HepG2 (cell line): ENCODE measurements around the gene SRRM1. TPM values are rescaled to one million over a fixed set of nuclear protein-coding genes. Genes with fewer than 3 reads are reported as not detected.
A peak's percentile ranks its signal among the peaks of the same experiment; 100 is the strongest.

Experiments
- ATAC-seq: fragments of 200-7000 bp; cut with Tn5 transposase; 3 replicates; pipeline ENCODE4 v1.9.1; 2020; ENCODE audit warnings: mild to moderate bottlenecking, moderate library complexity
- BruUV-seq: library from RNA; stranded (reverse); fragments of 400-500 nt; replicated peaks from 2 replicates; lab custom pipeline; 2021; lab: Mats Ljungman, UMichigan
- CTCF ChIA-PET: fragments of 300-600 bp; formaldehyde crosslinking; extraction: SDS; loops from one replicate; lab custom pipeline; 2021; ENCODE audit warnings: low total read pairs, inconsistent platforms, low intra/inter-chr PET ratio; lab: Yijun Ruan, JAX
- POLR2A ChIA-PET: fragments of 350-600 bp; sonication (Branson Sonifier 250); formaldehyde crosslinking; loops from one replicate; lab custom pipeline; 2020; ENCODE audit warnings: antibody characterized with exemption, inconsistent platforms; lab: Yijun Ruan, JAX
- DNase-seq: peaks from one replicate; pipeline ENCODE4 v3.0.0-alpha.2; 2015; ENCODE audit warnings: low spot score
- FAIRE-seq: peaks from 3 replicates; lab custom pipeline; 2011; peaks lifted over from hg19 to GRCh38; lab: Jason Lieb, UNC
- H2AFZ ChIP-seq: one replicate; pipeline ENCODE4 v1.6.1; 2011; ENCODE audit warnings: low read length, inconsistent platforms
- H3K27ac ChIP-seq: fragments of 300-600 bp; 3 replicates; pipeline ENCODE4 v1.8.0; 2011; ENCODE audit warnings: mixed run types, mild to moderate bottlenecking, mixed read lengths, low read length, inconsistent platforms; ENCODE audit not compliant: insufficient read depth; ENCODE audit errors: extremely low read length
- H3K27me3 ChIP-seq, 2 experiments: fragments of 200-600 bp in 1 of 2; 2 replicates in 1 of 2; 3 replicates in 1 of 2; pipeline versions ENCODE4 v1.6.0 to v1.8.0; 2011; ENCODE audit warnings: low read length in 2 of 2, mild to moderate bottlenecking in 2 of 2, moderate library complexity in 2 of 2, inconsistent platforms in 1 of 2; ENCODE audit not compliant: insufficient read depth in 2 of 2, control insufficient read depth in 1 of 2
- H3K36me3 ChIP-seq, 2 experiments: fragments of 200-600 bp in 1 of 2; replicated peaks in 1 of 2; 2 replicates in 1 of 2; 3 replicates in 1 of 2; pipeline versions ENCODE4 v1.5.1 to v1.8.0; 2011; ENCODE audit warnings: low read length in 2 of 2, inconsistent platforms in 1 of 2; ENCODE audit not compliant: insufficient read depth in 2 of 2, control insufficient read depth in 1 of 2
- H3K4me1 ChIP-seq: 2 replicates; pipeline ENCODE4 v1.5.1; 2012; ENCODE audit warnings: low read length, inconsistent platforms; ENCODE audit not compliant: insufficient read depth
- H3K4me2 ChIP-seq: 2 replicates; pipeline ENCODE4 v1.6.0; 2011; ENCODE audit warnings: low read depth, low read length, inconsistent platforms
- H3K4me3 ChIP-seq, 3 experiments: fragments of 200-600 bp in 1 of 3; sonication (generic), shearing (Covaris generic) in 1 of 3; replicated peaks in 1 of 3; 2 replicates each; pipeline ENCODE4 v1.5.1; 2011 to 2016; ENCODE audit warnings: low read length in 3 of 3, inconsistent platforms in 2 of 3, low read depth in 2 of 3, mild to moderate bottlenecking in 2 of 3, control low read depth in 1 of 3, mixed read lengths in 1 of 3; ENCODE audit not compliant: insufficient read depth in 1 of 3
- H3K79me2 ChIP-seq: one replicate; pipeline ENCODE4 v1.6.1; 2011; ENCODE audit warnings: low read length, inconsistent platforms; ENCODE audit not compliant: insufficient read depth
- H3K9ac ChIP-seq: 2 replicates; pipeline ENCODE4 v1.6.0; 2011; ENCODE audit warnings: mild to moderate bottlenecking, low read depth, low read length, inconsistent platforms; ENCODE audit not compliant: insufficient read depth
- H3K9me3 ChIP-seq: 2 replicates; pipeline ENCODE4 v1.5.1; 2012; ENCODE audit warnings: mild to moderate bottlenecking, low read length
- H4K20me1 ChIP-seq: 2 replicates; pipeline ENCODE4 v1.6.0; 2011; ENCODE audit warnings: inconsistent platforms, mild to moderate bottlenecking, low read length, moderate library complexity; ENCODE audit not compliant: insufficient read depth
- ARNT ChIP-seq: fragments of 450-650 bp; IDR thresholded peaks from 2 replicates; pipeline ENCODE4 v1.6.1; 2017
- DR1 ChIP-seq: sonication (generic); formaldehyde crosslinking; IDR thresholded peaks from 2 replicates; pipeline ENCODE4 v1.8.0; 2021; ENCODE audit warnings: mild to moderate bottlenecking, missing genetic modification reagents, inconsistent platforms
- EZH2 ChIP-seq: conservative IDR thresholded peaks from 2 replicates; pipeline ENCODE4 v1.6.1; 2012; ENCODE audit warnings: mild to moderate bottlenecking, low read depth, low read length, moderate library complexity
- FOXM1 ChIP-seq: sonication (generic); formaldehyde crosslinking; IDR thresholded peaks from 2 replicates; pipeline ENCODE4 v1.5.0; 2020; ENCODE audit warnings: missing genetic modification reagents
- KAT2B ChIP-seq: fragments of 150-350 bp; IDR thresholded peaks from 2 replicates; pipeline ENCODE4 v1.6.1; 2014; ENCODE audit warnings: low read depth, low read length, borderline replicate concordance
- KMT2B ChIP-seq: IDR thresholded peaks from 2 replicates; pipeline ENCODE4 v1.6.1; 2016; ENCODE audit warnings: missing genetic modification reagents, missing compliant biosample characterization
- MIXL1 ChIP-seq: IDR thresholded peaks from 2 replicates; pipeline ENCODE4 v1.6.1; 2016
- MXI1 ChIP-seq: IDR thresholded peaks from 3 replicates; pipeline ENCODE4 v1.6.1; 2012; ENCODE audit warnings: low read depth, low read length, inconsistent platforms, borderline replicate concordance
- SNAPC2 ChIP-seq: sonication (generic); formaldehyde crosslinking; IDR thresholded peaks from 2 replicates; pipeline ENCODE4 v1.8.1; 2022; ENCODE audit warnings: mild to moderate bottlenecking, missing genetic modification reagents
- ZFP1 ChIP-seq: IDR thresholded peaks from 2 replicates; pipeline ENCODE4 v1.6.1; 2016
- ZKSCAN1 ChIP-seq: fragments of 150-350 bp; IDR thresholded peaks from 2 replicates; pipeline ENCODE4 v1.6.1; 2014; ENCODE audit warnings: low read length
- ZMYM2 ChIP-seq: sonication (generic); formaldehyde crosslinking; IDR thresholded peaks from 2 replicates; pipeline ENCODE4 v1.8.0; 2022; ENCODE audit warnings: mild to moderate bottlenecking, missing genetic modification reagents
- ZNF557 ChIP-seq: sonication (generic); formaldehyde crosslinking; IDR thresholded peaks from 2 replicates; pipeline ENCODE4 v1.4.0; 2020; ENCODE audit warnings: missing genetic modification reagents
- ZNF605 ChIP-seq: sonication (generic); formaldehyde crosslinking; IDR thresholded peaks from 2 replicates; pipeline ENCODE4 v1.8.0; 2022; ENCODE audit warnings: mild to moderate bottlenecking, missing genetic modification reagents
- ZNF850 ChIP-seq: sonication (generic); formaldehyde crosslinking; conservative IDR thresholded peaks from 2 replicates; pipeline ENCODE4 v1.9.0; 2021; ENCODE audit warnings: mild to moderate bottlenecking, missing genetic modification reagents
- WGBS: methylation state at CpG from one replicate; pipeline ENCODE4 v1.1.6; 2017; ENCODE audit warnings: low lambda C conversion rate; 5-methylcytosine and 5-hydroxymethylcytosine counted together
- in situ Hi-C: cut with HindIII; loops from 2 replicates; pipeline ENCODE4 v1.10.0; 2017; ENCODE audit warnings: low pct_unique_long_range_greater_than_20kb; ENCODE audit not compliant: extremely low pct_ligation_motif_present
- intact Hi-C: fragments of 100-400 bp; cut with micrococcal nuclease; formaldehyde crosslinking; loops from one replicate; pipeline ENCODE4 v1.10.0; 2022; ENCODE audit not compliant: unreplicated experiment
- polyA plus RNA-seq, 8 experiments: library from polyadenylated mRNA; depleted of rRNA in 3 of 8; stranded (reverse) in 7 of 8; unstranded in 1 of 8; fragments of >200 nt; fragmentation: Illumina TruSeq in 4 of 8; extraction: Trizol in 4 of 8; gene quantifications; 2 replicates each; pipeline versions ENCODE4 v1.2.1 to v1.2.3, GENCODE V29; 2011 to 2016; ENCODE audit warnings: low read depth in 4 of 8, missing spikeins in 1 of 8, mixed read lengths in 1 of 8; ENCODE audit not compliant: insufficient read depth in 1 of 8
- total RNA-seq, 5 experiments: library from RNA; depleted of rRNA; stranded (reverse); fragments of >200 nt; fragmentation: Illumina TruSeq; extraction: Trizol; gene quantifications; 2 replicates each; pipeline ENCODE4 v1.2.3, GENCODE V29; 2016; ENCODE audit warnings: low read depth in 1 of 5
- TF ChIP-seq, protein P1 (sequence below): sonication (generic); formaldehyde crosslinking; IDR thresholded peaks from 2 replicates; pipeline ENCODE4 v1.4.0; 2020; ENCODE audit warnings: missing genetic modification reagents
- TF ChIP-seq, protein P2 (sequence below): sonication (generic); IDR thresholded peaks from 2 replicates; pipeline ENCODE4 v1.6.1; 2016; ENCODE audit warnings: low read depth, borderline replicate concordance
- TF ChIP-seq, protein P3 (sequence below): sonication (generic); formaldehyde crosslinking; IDR thresholded peaks from 2 replicates; pipeline ENCODE4 v1.5.0; 2020; ENCODE audit warnings: missing genetic modification reagents
- TF ChIP-seq, protein P4 (sequence below): sonication (generic); formaldehyde crosslinking; IDR thresholded peaks from 2 replicates; pipeline ENCODE4 v1.4.0; 2020; ENCODE audit warnings: mild to moderate bottlenecking, low read depth, missing genetic modification reagents
- TF ChIP-seq, protein P5 (sequence below): sonication (generic); formaldehyde crosslinking; IDR thresholded peaks from 2 replicates; pipeline ENCODE4 v1.4.0; 2020; ENCODE audit warnings: missing genetic modification reagents, borderline replicate concordance

Gene SRRM1
- total and polyA plus RNA-seq, 2 of the 13 experiments (the other 11 are each of a cell fraction or from before 2014, with no cell fraction given), result 31.6 to 44.5 TPM

DNA sequence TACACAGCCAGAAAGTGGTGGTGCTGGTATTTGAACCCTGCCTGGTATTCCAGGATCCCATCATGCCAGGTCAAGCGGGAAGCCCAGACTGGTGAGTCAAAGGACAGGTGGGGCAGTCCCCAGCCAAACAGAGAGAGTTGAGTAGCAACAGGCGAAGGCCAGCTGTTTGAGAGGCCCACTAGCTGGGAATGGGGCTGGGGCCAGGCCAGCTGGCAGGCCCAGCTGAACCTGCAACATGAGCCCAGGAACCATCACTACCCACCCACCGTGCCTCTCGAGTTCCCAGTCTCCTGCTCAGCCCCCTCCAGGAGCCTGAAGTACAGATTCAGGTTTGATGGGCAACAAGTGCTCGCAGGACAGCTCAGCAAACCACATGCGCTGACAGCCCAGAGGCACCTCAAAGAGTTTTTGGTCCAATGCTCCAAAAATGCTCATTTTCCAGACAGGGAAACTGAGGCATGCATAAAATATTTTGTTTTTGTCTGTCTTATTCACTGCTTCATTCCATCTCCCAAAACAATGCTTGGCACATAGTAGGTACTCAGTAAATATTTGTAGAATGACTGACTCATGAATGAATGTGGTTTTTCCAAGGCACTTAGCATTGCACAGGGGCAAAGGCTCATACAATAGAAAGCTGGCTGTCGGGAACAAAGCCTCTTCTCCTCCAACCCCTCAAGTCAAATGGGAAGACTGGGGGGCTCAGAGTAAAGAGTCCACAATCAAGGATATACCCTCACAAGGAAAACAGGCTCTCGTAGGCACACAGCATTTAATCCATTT, 59.6 kb downstream of the SRRM1 start:
- Histone ChIP-seq H3K4me3 (no peak overlapping the region), H3K4me2 (peak overlapping the region; percentile 14; the same call in 1 of the 2 replicates), H3K9ac (no peak overlapping the region), H3K79me2 (no peaks in the 10 kb centered on the region), H3K36me3 (no peaks in the 10 kb centered on the region), H3K27me3 (peaks cover 0 to 2% of the 10 kb centered on the region in 2 experiments; a peak in 1 of 5 replicates), H3K9me3 (no peaks in the 10 kb centered on the region), H3K27ac (no peak overlapping the region), H2AFZ (no peak overlapping the region), H3K4me1 (peaks cover 70% of the 10 kb centered on the region), H4K20me1 (no peaks in the 10 kb centered on the region)
- FAIRE-seq (no peak), ATAC-seq (no peak), DNase-seq (peak; percentile 38)
- WGBS, result 21% methylated on average over 2 of the region's 8 CpGs
- in situ Hi-C loops (no loop called here), intact Hi-C loops (no loop called here)
- ChIA-PET CTCF (no interaction called here), POLR2A (interaction anchor here (1.9 kb wide), 1 partner anchor 22 kb away, joined by 7 read pairs; no protein-coding TSS in a partner anchor)
- BruUV-seq, result no TSS peak
- TF ChIP-seq ZNF557 (CRISPR knock-in tag) (no peak), ZKSCAN1 (peak; percentile 99), ARNT (no peak), ZNF850 (CRISPR knock-in tag) (no peak), MXI1 (no peak), KAT2B (no peak), MIXL1 (CRISPR knock-in tag) (no peak), ZNF605 (no peak), SNAPC2 (CRISPR knock-in tag) (no peak), ZMYM2 (CRISPR knock-in tag) (peak; percentile 59; the same call in 1 of the 2 replicates), DR1 (CRISPR knock-in tag) (no peak), EZH2 (no peak), ZFP1 (CRISPR knock-in tag) (no peak), FOXM1 (CRISPR knock-in tag) (peak; percentile 71; the same call in 1 of the 2 replicates), KMT2B (no peak)
- TF ChIP-seq, protein P1, sequence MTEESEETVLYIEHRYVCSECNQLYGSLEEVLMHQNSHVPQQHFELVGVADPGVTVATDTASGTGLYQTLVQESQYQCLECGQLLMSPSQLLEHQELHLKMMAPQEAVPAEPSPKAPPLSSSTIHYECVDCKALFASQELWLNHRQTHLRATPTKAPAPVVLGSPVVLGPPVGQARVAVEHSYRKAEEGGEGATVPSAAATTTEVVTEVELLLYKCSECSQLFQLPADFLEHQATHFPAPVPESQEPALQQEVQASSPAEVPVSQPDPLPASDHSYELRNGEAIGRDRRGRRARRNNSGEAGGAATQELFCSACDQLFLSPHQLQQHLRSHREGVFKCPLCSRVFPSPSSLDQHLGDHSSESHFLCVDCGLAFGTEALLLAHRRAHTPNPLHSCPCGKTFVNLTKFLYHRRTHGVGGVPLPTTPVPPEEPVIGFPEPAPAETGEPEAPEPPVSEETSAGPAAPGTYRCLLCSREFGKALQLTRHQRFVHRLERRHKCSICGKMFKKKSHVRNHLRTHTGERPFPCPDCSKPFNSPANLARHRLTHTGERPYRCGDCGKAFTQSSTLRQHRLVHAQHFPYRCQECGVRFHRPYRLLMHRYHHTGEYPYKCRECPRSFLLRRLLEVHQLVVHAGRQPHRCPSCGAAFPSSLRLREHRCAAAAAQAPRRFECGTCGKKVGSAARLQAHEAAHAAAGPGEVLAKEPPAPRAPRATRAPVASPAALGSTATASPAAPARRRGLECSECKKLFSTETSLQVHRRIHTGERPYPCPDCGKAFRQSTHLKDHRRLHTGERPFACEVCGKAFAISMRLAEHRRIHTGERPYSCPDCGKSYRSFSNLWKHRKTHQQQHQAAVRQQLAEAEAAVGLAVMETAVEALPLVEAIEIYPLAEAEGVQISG (CRISPR knock-in tag), result no peak
- TF ChIP-seq, protein P2, sequence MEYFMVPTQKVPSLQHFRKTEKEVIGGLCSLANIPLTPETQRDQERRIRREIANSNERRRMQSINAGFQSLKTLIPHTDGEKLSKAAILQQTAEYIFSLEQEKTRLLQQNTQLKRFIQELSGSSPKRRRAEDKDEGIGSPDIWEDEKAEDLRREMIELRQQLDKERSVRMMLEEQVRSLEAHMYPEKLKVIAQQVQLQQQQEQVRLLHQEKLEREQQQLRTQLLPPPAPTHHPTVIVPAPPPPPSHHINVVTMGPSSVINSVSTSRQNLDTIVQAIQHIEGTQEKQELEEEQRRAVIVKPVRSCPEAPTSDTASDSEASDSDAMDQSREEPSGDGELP, result peak; percentile 72; the same call in 1 of the 2 replicates
- TF ChIP-seq, protein P3, sequence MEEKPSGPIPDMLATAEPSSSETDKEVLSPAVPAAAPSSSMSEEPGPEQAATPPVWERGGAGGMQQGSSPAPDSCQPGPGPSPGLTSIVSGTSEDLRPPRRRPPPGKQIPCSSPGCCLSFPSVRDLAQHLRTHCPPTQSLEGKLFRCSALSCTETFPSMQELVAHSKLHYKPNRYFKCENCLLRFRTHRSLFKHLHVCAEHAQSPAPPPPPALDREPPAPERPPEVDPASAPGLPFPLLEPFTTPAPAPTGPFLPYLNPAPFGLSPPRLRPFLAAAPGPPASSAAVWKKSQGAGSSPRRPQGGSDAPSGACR (CRISPR knock-in tag), result no peak
- TF ChIP-seq, protein P4, sequence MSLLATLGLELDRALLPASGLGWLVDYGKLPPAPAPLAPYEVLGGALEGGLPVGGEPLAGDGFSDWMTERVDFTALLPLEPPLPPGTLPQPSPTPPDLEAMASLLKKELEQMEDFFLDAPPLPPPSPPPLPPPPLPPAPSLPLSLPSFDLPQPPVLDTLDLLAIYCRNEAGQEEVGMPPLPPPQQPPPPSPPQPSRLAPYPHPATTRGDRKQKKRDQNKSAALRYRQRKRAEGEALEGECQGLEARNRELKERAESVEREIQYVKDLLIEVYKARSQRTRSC (CRISPR knock-in tag), result no peak
- TF ChIP-seq, protein P5, sequence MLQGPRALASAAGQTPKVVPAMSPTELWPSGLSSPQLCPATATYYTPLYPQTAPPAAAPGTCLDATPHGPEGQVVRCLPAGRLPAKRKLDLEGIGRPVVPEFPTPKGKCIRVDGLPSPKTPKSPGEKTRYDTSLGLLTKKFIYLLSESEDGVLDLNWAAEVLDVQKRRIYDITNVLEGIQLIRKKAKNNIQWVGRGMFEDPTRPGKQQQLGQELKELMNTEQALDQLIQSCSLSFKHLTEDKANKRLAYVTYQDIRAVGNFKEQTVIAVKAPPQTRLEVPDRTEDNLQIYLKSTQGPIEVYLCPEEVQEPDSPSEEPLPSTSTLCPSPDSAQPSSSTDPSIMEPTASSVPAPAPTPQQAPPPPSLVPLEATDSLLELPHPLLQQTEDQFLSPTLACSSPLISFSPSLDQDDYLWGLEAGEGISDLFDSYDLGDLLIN, result no peak
